CD4-positive, alpha-beta T cell treated with Interleukin-6 for 4 hours (primary cell): ENCODE measurements around the gene FAM193A.
"Not testable (repeated sequence)": the region's sequence is repeated elsewhere in the genome, so short reads cannot be mapped to it uniquely, and the experiment has no call there.

Source experiments
- DNase-seq: peaks from one replicate; pipeline ENCODE4 v3.0.0-alpha.2; 2020; ENCODE audit warnings: mixed read lengths

The FAM193A gene

GRCh38 chr4:2732526-2732925 is 196.1 kb downstream of the FAM193A start:
- DNase-seq: no peak

- no peak for DNase-seq
These were observed 196.8 kb downstream of the FAM193A start for GRCh38 chr4:2733001-2733843.

GRCh38 chr4:2733844-2734574 is 197.6 kb downstream of the FAM193A start:
- DNase-seq: no peak

DNA sequence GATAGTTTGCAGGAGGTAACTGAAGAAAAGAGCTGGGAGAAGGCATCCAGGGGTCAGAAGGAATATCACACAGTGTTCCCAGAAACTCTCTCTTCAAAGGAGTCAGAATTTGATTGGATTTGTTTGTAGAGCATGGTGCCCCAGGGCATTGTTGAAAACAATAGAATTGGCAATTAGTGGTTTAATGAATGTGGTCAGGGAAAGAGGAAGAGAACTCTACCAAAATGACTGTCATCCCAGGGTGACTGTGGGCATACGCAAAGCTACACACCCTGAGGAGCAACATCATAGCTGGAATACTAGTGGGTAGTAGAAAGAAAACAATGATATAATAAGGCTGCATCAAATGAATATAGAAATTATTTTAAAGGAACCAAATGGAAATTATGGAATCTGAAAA is 198.2 kb downstream of the FAM193A start:
- no peak for DNase-seq

DNA sequence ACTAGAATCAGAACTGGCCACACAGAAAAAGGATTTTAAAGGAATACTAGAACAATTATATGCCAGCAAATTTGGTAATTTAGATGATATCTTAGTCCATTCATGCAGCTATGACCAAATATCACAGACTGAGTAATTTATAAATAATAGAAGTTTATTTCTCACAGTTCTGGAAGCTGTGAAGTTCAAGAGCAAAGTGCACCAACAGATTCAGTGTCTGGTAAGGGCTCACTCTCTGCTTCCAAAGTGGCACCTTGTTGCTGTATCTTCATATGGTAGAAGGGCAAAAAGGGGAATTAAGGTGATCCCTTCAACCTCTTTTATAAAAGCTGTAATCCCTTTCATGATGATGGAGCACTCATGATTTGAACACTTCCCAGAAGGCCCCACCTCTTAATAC is 199.4 kb downstream of the FAM193A start:
- no peak for DNase-seq

GRCh38 chr4:2738296-2738695 is 201.8 kb downstream of the FAM193A start:
- DNase-seq: not testable (repeated sequence)

DNA sequence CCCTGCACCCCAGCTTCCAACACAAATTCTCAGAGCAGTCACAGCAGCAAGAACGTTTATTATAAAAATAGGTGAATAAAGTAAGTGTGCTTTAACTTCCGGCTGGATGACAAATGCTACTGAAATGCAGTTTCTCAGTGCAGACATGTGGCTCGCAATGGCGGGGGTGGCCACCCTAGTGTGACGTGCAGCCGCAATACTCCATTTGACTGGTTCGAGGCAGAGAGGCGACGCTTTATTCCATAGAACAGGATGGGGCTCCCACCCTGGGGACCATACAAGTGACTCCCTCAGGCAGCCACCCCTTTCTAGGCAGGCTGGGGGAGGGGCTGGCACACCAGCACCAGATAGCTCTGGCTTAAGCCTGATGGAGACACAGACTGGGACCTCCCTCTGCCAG is 205.2 kb downstream of the FAM193A start:
- no peak for DNase-seq

DNA sequence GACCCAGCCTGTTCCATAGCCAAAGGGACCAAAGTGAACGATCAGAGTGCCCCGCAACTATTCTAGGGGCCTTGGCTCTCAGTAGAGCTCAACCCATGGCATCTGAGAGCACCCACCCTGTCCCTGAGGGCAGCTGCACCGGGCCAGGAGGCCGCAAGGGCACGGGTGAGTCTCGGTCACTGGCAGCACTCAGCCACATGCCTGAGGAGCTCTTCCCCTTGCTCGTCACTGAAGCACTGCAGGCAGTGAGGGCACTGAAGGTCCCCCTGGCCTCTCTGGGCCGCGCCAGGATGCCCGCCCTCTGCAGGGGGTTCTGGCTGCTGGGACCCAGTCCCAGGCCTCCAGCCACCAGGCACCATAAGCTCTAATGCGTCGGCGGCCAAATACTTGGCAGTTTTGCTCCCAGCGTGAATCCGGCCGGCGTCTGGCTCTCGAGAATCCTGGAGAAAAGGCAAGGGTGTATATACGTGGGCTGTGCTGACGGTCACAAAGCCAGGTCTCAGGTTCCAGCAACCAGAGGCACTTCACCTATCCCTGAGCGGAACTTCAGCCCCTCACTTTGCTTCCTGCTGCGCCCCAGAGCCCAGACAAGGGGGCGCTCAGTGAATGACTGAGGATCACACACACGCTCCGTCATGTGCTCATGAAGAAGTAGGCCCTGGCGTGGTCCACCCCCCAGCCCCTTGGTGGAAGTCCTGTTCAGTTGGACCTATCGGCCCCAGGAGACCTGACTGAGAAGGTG is 205.8 kb downstream of the FAM193A start:
- no peak for DNase-seq

DNA sequence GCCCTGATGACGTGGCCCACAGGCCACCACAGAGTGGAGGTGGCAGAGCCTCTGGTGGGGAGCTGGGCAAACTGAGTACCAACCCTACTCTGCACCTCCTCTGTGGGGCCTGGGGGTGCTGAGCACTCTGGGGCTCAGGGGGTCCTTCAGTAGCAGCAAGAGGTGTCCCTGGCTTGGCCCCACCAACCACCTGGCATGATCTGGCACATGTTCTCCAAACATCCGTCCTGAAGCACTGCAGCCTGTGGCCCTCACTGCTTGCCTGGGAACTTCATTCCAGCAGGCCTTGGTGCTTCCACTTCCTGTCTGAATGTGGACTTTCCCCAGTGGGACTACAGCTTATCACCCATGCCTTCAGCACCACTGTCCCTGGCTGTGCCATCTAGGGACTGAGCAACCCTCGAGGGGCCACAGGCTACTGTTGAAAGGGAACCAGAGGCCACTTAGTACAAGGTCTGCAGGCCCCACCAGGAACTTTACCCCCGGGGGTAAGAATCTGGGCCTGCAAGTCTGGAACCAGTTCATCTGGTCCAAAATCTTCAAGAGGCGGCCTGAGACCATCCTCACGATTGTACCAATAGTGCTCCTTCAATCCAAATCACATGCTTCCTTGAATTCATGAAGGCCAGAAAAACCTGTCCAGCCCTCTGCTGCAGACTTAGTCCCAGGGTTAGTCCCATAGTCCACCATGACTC is 206.5 kb downstream of the FAM193A start:
- no peak for DNase-seq

DNA sequence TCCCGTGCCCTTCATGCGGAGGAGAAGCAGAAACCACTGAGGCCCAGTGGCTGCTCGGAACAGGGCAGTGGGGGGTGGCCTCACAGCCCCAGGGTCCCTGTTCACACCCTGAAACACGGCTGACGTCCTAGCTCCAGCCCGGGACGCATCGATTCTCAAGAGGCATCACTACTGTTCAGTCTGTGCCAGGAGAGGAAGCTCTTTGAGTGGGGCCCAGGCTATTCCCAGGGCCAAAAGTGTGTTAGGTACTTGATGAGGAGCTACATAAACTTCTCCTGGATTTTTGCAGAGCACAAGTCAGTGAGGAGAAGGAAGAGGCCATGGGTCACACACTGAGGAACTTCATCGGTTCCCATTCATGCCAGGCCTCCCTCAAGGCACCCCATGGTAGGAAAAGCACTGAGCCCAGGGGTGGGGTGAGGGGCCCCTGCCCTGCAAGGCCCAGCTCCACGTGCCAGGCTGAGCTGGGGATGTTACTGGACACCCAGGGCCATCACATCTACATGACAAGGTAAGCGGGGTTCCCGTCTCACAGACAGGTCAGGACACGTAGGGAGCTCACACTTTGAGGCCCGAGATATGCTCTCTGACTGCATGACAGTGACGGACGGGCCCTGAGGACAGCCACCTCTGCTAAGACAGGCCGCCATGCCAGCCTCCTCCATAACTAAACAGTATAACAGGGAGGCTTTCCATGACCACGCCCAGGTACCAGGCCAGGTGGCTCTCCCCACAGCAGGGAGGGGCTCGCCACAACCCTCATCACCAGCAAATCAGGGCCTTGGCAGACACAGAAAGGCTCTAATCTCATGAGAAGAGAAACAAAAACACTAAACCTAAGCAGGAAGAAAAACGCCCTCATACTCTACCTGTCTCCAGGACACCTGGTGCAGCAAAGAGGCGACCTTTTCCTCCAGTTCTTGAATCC is 207.3 kb downstream of the FAM193A start:
- DNase-seq: no peak

- no peak for DNase-seq
These were observed 208.3 kb downstream of the FAM193A start for GRCh38 chr4:2744576-2745270.

DNA sequence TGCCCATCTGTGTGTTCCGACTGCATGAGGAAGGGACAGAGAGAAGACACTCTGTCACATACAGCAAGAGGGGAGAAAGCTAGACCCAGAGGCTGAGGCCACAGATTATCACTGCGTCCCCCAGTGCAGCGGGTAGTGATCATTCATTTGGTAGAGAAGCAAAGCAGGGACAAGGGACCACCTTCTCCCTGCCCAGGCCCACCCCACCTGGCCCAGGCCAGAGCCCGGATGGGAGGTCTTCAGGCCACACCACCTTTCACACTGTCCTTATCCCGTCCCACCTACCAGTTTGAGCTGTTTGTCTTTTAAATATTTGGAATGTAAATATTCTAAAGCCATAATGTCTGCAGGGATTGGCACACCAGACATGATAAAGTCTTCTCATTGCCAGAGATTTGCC is 209.1 kb downstream of the FAM193A start:
- no peak for DNase-seq

GRCh38 chr4:2745981-2746806 is 209.7 kb downstream of the FAM193A start:
- peak; percentile 88 for DNase-seq

DNA sequence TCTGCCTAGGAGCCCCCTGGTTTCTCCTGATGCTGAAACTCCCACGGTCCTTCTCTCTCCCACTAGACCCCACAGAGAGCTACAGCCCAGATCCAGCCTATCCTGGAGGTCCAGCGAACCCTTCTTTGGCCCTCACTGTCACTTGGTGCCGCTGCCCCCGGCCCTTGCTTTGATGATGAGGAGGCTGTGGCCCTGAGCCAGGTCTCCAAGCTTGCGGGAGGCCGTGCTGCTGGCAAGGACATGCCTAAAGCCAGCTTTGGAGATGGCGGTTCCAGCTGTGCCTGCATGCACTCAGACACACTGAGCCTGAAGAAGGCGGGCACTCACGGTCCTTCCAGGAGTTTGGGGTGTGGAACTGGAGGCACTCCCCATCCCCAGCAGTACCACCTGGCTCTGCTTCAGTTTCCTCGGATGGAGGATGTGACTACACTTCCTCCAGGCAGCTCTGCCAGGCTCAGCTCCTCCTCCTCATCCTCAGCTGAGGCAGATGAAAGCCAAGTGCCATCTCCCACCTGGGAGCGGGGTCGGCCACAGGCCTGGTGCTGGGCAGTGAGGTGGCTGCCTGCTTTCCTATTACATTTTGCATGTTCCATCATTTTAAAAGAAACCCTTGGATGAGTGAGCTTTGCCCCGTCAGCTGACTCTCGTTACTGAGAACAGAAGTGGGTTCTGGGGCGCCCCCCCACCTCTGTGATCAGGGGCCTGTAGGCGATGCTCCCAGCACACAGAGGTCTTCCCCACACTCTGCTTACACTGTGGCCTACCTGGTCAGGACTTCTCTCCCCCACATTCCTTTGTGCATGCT is 210.6 kb downstream of the FAM193A start:
- DNase-seq: no peak

DNA sequence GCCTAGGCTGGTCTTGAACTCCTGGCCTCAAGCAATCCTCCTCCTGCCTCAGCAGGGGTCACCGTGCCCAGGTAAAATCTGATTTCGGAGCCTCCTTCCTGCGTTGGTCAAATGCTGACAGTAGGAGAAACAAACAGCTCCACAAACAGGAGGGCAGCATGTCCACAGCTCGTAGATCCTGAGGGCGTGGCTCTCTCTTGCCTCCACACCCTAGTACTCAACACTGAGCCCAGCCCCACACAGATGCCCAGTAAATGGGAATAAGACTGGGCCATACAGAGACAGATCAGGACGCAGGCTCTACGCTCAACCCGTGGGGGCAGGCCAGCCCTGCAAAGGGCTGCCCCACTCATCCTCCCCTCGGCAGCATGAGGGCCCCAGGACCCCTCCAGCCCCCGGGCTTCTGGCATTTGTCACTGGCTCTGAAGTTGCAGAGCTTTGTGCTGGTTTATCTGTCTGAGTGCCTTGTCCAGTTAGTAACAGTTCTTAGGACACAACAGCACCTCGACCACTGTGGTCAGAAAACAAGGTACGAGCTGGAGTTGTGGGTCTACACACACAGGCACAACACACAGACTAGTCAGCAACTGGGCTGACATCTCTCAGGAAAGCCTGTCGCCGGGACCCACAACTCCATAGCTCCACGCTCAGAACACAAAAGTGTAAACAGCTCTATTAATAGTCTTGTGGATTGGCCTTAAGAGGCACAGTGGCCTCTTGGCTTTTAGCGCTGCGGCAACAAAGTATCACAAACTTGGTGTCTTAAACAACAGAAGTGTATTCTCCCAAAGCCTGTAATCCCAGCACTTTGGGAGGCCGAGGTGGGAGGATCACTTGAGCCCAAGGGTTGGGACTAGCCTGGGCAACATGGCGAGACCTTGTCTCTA is 214.5 kb downstream of the FAM193A start:
- DNase-seq: no peak

GRCh38 chr4:2753436-2753835 is 217.0 kb downstream of the FAM193A start:
- DNase-seq: no peak

DNA sequence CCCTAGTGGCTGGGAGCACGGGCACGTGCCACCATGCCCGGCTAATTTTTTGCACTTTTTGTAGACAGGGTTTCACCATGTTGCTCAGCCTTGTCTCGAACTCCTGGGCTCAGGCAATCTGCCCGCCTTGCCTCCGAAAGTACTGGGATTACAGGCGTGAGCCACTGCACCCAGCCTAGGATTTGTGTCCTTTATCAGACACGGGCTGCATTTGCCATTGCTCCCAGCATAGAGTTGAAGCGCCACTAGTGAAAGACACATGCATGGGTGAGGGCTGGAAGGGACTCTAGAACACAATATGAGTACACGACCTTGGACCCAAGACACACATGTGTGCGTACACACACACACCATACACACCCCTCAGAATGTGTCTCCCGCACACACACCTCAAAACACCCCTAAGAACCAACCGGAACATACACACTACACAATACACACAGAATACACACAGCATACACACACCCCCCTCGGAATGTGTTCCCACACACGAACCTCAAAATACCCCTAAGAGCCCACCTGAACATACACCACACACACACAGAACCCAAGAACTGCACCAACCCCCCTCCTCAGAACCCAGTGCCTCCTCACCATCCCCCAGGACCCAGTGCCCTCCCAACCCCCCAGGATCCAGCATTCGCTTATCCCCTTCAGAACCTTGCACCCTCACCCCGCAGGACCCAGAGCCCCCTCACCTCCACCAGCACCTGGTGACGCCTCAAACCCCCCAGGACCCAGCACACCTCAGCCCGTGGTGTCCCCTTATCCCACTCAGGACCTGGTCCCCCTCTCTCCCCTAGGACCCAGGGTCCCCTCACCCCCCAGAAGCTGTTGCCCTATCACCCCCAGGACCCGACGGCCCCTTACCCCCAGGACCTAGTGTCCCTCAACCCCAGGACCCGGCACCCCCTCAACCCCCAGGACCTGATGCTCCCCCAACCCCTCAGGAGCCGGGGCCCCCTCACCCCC is 218.7 kb downstream of the FAM193A start:
- DNase-seq: peak; percentile 11
